Activated T-helper 1 cell treated with Interleukin-2 at 50 U/mL for 16 hours (primary cell): ENCODE measurements around the gene RALGAPA2.

Experiments
- DNase-seq: peaks from one replicate; pipeline ENCODE4 v3.0.0-alpha.2; 2020; ENCODE audit warnings: low read depth

The RALGAPA2 gene

DNA sequence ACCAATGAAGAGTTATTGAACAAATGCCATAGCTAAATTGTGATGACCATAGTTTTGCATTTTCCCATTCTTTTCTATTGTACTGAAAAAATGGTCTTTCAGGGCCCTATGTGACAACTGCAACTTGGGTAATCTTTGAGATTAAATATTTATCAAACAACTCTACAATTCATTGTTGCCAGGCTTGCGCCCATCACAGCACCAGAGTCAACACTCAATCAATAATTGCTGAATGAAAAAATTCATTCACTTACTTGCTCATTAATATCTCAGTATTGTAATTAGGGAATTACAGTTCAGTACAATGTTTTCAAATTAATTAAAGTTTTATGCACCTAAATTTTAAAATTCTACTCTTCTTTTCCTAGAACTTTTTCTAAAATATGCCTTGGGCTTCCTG, 7.7 kb upstream of the RALGAPA2 start:
- no peak for DNase-seq

DNA sequence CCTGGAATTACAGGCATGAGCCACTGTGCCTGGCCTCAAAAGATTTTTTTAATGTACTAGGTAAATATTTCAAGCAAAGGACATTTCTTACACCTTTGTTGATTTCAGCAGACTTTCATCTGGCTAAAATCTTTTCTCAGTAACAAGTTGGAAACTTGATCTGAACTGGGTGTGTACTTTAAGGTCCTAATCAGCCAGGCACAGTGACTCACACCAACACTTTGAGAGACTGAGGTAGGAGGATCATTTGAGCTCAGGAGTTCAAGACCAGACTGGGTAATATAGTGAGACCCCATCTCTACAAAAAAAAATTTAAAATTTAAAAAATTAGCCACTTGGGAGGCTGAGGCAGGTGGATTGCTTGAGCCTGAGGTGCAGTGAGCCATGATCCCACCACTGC, 7.0 kb upstream of the RALGAPA2 start:
- DNase-seq: no peak

DNA sequence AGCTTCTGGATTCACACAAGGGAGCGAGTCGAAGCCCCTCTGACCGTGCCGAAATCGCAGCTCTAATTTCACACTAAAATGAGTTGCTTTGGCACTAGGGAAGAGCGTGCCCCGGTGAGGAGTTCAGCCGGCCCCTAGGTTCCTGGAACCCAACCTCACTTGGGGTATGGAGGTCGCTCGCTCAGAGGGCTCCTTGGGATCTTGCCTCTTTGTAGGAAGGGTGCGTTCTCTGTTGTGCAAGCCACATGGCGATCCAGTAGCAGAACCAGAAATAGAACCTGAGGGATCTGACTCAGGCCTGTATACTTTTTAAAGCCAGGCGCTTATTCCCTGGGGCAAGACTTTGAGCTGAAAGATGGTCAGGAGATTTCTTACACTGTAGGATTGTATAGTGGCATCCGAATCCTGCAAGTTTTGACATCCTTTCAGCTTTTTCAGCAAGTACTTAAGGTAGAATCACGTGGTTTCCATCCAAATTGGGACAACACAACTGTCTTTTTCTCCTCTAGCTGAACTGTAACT, 861 bp upstream of the RALGAPA2 start:
- DNase-seq: no peak

GRCh38 chr20:20712004-20712473, 405 bp downstream of the RALGAPA2 start:
- DNase-seq: no peak

- no peak for DNase-seq
Observed at GRCh38 chr20:20711413-20711812, 1.0 kb downstream of the RALGAPA2 start.

DNA sequence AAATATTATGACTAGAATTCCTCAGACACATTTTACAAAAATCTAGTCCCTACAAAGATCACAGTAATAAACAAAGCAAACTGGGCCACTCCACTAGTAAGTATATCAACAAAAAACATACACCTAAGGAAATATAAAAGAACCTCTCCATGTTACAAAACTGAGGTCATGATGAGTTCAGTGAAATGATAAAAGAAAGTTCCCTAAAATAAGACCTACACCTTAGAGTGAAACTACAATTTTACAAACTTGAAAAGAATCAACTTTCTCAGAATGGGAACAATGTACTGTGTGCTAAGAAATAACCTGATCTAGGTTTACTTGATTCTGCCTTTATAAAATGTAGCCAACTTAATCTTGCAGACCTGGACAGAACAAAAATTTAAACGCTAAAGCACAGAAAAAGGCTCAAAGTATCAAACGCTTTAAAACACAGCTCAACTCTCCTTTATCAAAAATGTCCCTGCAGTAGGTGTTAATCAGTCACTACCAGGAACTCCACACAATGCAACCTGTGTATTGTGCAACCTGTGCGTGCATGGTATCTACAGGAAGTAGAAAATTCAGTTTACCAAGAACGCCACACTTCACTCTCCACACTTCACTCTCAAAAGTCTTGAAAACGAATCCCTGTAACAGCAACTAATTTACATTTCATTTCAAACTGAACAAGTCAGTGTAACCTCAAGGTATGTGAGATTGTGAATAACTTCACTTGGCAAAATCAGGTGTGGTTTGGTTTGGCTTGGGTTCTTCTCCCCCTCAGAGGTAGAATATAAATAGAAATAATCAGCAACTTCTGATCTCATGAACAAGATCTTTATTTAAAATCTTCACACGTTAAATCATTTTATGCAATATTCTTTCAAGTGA, 1.8 kb downstream of the RALGAPA2 start:
- no peak for DNase-seq

GRCh38 chr20:20709887-20710286, 2.6 kb downstream of the RALGAPA2 start:
- DNase-seq: no peak

GRCh38 chr20:20706285-20706684, 6.2 kb downstream of the RALGAPA2 start:
- no peak for DNase-seq

DNA sequence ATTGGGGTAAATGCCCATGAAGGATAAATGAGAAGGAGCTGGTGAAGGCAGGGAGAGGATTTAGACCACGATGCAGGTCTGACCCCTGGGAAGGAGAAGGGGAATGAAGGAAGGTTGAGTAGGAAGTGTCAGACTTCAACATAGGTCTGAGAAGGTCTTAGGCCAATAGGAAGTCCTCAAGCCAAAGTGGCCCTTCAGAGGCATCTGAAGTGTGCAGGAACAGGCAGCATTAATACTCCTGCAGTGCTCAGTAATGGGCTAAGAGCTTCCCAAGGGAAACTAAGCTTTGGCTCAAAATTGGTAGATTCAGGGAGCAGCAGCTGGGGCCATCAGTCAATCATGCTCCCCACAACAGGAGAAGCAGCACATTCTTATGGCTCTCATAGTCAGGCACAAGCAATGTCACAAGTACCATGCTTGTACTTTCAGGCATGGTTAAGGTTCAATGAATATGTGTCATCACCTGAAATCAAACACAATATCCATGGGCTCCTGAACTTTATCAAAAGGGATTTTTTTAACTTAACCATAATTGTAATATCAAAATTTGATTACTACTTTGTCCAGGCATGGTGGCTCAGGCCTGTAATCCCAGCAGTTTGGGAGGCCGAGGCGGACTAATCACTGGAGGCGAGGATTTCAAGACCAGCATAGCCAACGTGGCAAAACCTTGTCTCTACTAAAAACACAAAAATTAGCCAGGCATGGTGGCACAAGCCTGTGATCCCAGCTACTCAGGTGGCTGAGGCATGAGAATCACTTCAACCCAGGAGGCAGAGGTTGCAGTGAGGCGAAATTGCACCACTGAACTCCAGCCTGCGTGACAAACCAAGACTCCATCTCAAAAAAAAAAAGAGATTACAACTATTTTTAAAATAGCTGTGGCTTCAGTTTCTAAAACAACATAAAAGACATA, 9.9 kb downstream of the RALGAPA2 start:
- no peak for DNase-seq

- no peak for DNase-seq
Observed at GRCh38 chr20:20699917-20700316, 12.5 kb downstream of the RALGAPA2 start.

- DNase-seq: no peak
Observed at GRCh38 chr20:20699144-20699543, 13.3 kb downstream of the RALGAPA2 start.

GRCh38 chr20:20697325-20697845, 15.1 kb downstream of the RALGAPA2 start:
- DNase-seq: no peak

- DNase-seq: no peak
Observed at GRCh38 chr20:20695250-20695816, 17.1 kb downstream of the RALGAPA2 start.

- no peak for DNase-seq
Observed at GRCh38 chr20:20694591-20694990, 17.9 kb downstream of the RALGAPA2 start.

DNA sequence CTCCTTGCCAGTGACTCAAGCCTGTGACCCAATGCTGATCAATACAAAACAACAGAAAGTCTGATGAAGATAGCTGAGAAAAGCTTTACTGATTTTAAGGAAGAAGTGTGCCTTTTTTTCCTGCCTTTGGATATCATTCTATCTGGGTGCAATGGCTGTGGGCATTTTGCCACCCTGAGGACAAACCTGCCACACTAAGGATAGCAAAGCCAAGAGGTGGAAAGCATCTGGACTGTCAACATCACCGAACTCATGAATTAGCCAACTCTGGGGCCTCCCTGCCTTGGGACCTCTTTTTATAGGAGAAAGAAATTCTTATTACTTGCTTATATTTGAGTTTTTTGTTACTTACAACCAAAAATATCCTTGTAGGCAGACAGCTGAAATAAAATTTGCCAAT, 19.9 kb downstream of the RALGAPA2 start:
- no peak for DNase-seq

DNA sequence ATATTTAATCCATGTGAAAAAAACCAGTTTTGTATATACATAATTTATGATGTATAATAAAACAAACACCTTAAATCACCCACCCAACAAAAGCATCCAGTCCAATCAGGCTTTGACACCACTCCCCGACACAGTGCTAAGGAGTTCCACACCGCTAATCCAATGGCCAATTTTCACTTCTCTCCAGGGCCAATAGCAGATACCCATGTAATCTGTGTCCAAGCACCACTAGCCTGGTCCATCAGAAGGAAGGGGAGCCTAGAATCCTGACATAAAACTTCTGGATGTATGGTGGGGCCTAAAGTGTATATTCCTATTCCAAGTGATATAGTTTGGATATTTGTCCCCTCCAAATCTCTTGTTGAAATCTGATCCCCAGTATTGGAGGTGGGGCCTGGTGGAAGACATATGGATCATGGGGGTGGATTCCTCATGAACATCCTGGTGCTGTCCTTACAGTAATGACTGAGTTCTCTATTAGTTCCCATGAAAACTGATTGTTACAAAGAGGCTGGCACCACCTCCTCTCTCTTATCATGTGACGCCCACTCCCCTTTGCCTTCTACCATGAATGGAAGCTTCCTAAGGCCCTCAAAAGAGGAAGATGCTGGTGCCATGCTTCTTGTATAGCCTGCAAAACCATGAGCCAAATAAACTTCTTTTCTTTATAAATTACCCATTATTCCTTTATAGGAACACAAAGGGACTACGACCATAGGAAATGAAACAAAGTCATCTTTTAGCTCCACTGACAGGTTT, 20.8 kb downstream of the RALGAPA2 start:
- DNase-seq: no peak

- no peak for DNase-seq
Observed at GRCh38 chr20:20690676-20691476, 21.6 kb downstream of the RALGAPA2 start.

DNA sequence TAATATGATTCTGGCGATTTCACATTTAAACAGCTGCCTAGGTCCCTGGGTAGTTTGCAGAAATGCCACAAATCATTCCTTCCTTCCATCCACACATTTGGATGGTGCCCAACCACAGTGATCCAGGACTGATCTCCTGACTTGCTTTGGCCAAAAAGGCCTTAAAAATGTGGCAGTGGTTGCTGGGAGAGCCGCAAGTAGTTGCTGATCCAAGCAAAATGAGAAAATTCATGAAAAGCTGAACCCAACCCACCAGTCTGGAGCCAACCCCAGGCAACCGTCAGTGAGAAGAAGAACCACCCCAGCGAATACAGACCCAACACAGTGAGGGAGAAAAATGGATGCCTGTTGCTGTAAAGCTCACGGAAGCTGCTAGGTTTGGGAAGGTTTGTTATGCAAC, 25.1 kb downstream of the RALGAPA2 start:
- no peak for DNase-seq

- no peak for DNase-seq
Observed at GRCh38 chr20:20685635-20686034, 26.8 kb downstream of the RALGAPA2 start.
